Esophagus mucosa (tissue), 1 donor: Measurements from ENCODE around the gene STPG3. TPM values are rescaled to one million over a fixed set of nuclear protein-coding genes. Genes with fewer than 3 reads are reported as not detected.
A peak's percentile ranks its signal among the peaks of the same experiment; 100 is the strongest.

Experiments used
- ATAC-seq: fragments of 200-7000 bp; cut with Tn5 transposase; one replicate; pipeline ENCODE4 v1.9.1; 2020
- total RNA-seq: library from RNA; stranded (reverse); gene quantifications from one replicate; pipeline ENCODE4 v1.2.4, GENCODE V29; 2023
- donor health status: DM: yes; HTN: yes; CAD: no.

STPG3 gene
- total RNA-seq: not detected

GRCh38 chr9:137251194-137251461 lies at the start of gene STPG3:
TSS of gene STPG3 (plus strand) at chr9:137251286. CDS start at chr9:137251287, 1 bp downstream.
- no peak for ATAC-seq

GRCh38 chr9:137202966-137203365 lies 48.1 kb upstream of the STPG3 start:
- ATAC-seq: no peak

GRCh38 chr9:137204731-137205125 lies 46.4 kb upstream of the STPG3 start:
- no peak for ATAC-seq

GRCh38 chr9:137205126-137206069 lies 45.7 kb upstream of the STPG3 start, which contains the start of the genes NDOR1 and TMEM203:
TSS of gene NDOR1 (plus strand) at chr9:137205700. CDS start at chr9:137205778, 78 bp downstream.
TSS of gene TMEM203 (minus strand) at chr9:137205648. CDS start at chr9:137205414, 234 bp downstream.
- ATAC-seq: peak; percentile 69

- no peak for ATAC-seq
Observed at GRCh38 chr9:137206602-137207001, 44.5 kb upstream of the STPG3 start.

- ATAC-seq: no peak
Observed at GRCh38 chr9:137211532-137211931, 39.6 kb upstream of the STPG3 start.

- no peak for ATAC-seq
Observed at GRCh38 chr9:137212520-137212919, 38.6 kb upstream of the STPG3 start.

GRCh38 chr9:137213160-137214060 lies 37.7 kb upstream of the STPG3 start:
- peak; percentile 1 for ATAC-seq

GRCh38 chr9:137214620-137215019 lies 36.5 kb upstream of the STPG3 start:
- no peak for ATAC-seq

GRCh38 chr9:137215196-137215986 lies 35.7 kb upstream of the STPG3 start:
- no peak for ATAC-seq

GRCh38 chr9:137216188-137216965 lies 34.7 kb upstream of the STPG3 start:
- no peak for ATAC-seq

- ATAC-seq: peak; percentile 79
Observed at GRCh38 chr9:137217276-137218211, 33.5 kb upstream of the STPG3 start.

GRCh38 chr9:137218212-137218753 lies 32.8 kb upstream of the STPG3 start:
- no peak for ATAC-seq

- ATAC-seq: no peak
Observed at GRCh38 chr9:137218754-137219271, 32.3 kb upstream of the STPG3 start.

- no peak for ATAC-seq
Observed at GRCh38 chr9:137219757-137220316, 31.2 kb upstream of the STPG3 start.

- no peak for ATAC-seq
Observed at GRCh38 chr9:137220317-137221094, 30.6 kb upstream of the STPG3 start.

GRCh38 chr9:137221095-137221505 lies 30.0 kb upstream of the STPG3 start:
- no peak for ATAC-seq

- ATAC-seq: no peak
Observed at GRCh38 chr9:137221506-137222111, 29.5 kb upstream of the STPG3 start.
